SW 1271 (cell line): ENCODE data around the gene POLD2.

Experiments used
- DNase-seq, 2 experiments: peaks; one replicate each; lab custom pipeline; 2025; lab: John Stamatoyannopoulos, UW

POLD2 gene

GRCh38 chr7:44081266-44081748, 42.0 kb downstream of the POLD2 start:
- DNase-seq = no peak

GRCh38 chr7:44080686-44081265, 42.6 kb downstream of the POLD2 start:
- no peak for DNase-seq

DNA sequence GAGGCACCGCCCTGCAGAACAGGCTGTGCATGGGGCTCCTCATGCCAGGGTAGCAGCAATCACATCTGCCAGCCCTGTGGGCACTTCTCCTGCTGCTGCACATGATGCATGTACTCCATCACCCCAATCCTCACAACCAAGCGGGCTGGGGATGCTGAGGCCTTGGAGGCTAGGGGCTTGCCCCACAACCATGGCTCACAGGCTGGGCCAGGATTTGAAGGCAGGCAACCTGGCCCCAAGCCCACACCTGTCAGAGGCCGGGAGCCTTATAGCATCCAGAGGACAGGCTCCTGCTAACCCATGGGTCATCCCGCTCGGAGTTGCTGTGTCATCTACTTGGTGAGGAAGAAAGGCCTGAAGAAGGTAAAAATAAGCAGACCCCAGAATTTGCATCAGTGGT, 43.2 kb downstream of the POLD2 start:
- no peak for DNase-seq

GRCh38 chr7:44079331-44080021, 43.9 kb downstream of the POLD2 start:
- no peak for DNase-seq

DNA sequence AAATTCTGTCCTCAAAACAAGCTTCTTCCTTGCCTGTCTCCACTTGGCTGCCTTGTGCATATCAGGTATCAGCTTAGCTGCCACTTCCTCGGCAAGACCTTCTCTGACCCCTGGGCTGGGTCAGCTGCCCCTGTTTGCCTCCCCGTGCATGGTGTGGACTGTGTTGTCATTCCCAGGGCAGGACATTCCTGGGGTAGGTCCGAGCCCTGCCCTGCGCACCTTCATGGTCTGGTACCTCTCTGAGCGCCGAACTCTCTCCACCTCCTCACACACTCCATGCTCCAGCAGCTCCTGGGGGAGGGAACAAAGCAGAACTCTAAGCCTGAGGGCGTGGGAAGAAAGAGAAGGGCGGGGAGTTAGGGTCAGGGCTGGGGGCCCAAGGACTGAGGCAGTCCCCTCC, 44.8 kb downstream of the POLD2 start:
- no peak for DNase-seq

DNA sequence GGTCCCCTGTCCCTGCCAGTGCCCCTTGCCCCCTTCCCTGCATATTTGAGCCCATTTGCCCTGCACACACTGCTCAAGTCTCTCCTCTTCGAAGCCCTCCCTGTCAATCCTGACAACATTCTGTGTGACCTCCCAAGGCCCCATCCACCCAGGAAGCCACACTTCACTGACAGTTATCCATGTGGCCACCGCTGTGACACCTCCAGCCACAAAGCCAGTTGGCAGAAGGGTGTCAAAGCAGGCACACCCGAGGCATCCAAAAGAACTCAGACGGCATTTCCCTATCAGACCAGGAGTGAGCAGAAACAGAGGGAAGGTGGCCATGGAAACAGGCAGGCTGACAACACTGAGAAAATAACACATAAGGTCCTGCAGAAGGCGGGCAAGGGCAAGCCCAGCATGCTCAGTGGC, 45.7 kb downstream of the POLD2 start:
- DNase-seq = no peak

- DNase-seq = no peak
Observed at GRCh38 chr7:44077061-44077460, 46.3 kb downstream of the POLD2 start.

GRCh38 chr7:44076101-44076895, 47.0 kb downstream of the POLD2 start:
- DNase-seq = no peak

DNA sequence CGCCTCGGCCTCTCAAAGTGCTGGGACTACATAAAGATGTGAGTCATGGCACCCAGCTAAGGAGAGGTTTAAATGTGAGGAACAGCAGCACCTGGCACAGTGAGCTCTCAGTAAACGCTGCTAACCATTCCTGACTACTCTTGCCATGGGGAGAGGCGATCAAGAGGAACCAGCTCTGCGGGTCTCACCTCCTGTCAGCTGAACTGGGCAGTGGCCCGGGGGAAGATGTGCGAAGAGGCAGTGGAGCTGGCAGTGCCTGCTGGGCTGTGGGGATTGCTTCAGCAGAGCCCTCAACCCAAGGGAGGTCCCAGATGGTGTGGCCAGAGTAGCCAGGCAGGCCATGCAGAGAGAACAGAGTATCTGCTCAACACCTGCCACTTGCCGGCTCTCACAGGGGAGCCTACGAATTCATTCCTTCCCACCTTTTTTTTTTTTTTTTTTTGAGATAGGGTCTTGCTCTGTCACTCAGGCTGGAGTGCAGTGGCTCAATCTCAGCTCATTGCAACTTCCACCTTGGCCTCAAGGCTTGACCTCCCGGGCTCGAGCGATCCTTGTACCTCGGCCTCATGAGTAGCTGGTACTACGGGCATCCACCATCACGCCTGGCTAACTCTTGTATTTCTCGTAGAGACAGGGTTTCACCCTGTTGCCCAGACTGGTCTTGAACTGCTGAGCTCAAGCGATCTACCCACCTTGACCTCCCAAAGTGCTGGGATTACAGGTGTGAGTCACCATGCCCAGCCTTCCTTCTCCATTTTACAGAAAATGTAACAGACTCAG, 47.9 kb downstream of the POLD2 start:
- no peak for DNase-seq

- DNase-seq = no peak
Observed at GRCh38 chr7:44074349-44074695, 49.0 kb downstream of the POLD2 start.

DNA sequence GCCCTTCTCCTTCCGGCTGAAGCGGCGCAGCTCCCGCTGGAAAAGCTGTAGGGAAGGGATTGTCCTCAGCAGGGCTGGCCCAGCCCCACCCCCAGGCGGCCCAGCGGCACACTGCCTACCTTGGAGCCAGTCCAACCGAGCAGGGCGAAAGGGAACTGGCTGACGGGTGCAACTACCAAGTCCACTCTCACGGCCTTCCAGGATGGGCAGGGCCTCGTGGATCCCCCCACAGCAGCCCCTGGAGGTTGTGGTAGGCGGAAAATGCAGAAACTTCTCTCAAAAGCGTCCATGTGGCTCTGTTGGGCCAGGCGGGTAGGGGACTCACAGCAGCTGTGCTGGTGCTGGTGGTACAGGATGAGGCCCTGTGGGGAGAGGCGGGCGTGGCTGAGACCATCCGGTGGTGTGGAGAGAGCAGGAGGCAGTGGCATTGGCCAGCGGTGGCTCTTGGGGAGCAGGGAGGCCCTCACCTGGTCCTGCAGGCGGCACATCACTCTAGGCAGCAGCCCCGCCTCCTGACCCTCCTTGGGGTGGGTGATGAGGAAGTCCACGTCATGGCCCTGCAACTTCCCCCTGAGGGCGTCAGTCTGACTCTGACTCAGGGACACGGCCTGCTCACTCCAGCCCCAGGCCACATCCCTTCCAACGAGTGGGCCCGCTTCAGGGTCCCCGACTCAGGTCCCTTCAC, 49.5 kb downstream of the POLD2 start:
- no peak for DNase-seq

GRCh38 chr7:44072364-44073231, 50.8 kb downstream of the POLD2 start:
- peak; percentile 53 to 60 for DNase-seq

DNA sequence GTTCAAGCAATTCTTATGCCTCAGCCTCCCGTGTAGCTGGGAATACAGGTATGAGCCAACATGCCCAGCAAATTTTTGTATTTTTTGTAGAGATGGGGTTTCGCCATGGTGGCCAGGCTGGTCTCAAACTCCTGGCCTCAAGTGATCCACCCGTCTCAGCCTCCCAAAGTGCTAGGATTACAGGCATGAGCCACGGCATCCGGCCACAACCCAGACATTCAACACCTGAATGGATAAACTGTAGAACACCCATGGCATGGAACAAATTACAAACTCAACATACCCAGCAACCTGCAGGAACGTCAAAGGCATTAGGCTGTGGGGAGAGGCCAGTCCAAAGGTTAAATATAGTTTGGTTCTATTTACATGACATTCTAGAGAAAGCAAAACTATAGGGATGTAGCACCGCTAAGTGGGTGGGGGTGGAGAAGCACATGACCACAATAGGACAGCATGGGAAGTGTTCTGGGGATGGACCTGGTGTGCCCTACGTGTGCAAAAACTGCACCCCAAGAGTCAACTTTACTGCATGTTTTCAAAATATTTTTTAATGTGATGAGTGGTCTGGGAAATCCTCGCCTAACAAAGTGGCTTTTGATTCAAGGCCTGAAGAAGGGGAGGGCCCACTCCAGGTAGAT, 51.5 kb downstream of the POLD2 start:
- no peak for DNase-seq

- no peak for DNase-seq
Observed at GRCh38 chr7:44068054-44068453, 55.3 kb downstream of the POLD2 start.

GRCh38 chr7:44067064-44067951, 56.0 kb downstream of the POLD2 start:
- no peak for DNase-seq

- no peak for DNase-seq
Observed at GRCh38 chr7:44066494-44067063, 56.8 kb downstream of the POLD2 start.

- no peak for DNase-seq
Observed at GRCh38 chr7:44066111-44066460, 57.3 kb downstream of the POLD2 start.

DNA sequence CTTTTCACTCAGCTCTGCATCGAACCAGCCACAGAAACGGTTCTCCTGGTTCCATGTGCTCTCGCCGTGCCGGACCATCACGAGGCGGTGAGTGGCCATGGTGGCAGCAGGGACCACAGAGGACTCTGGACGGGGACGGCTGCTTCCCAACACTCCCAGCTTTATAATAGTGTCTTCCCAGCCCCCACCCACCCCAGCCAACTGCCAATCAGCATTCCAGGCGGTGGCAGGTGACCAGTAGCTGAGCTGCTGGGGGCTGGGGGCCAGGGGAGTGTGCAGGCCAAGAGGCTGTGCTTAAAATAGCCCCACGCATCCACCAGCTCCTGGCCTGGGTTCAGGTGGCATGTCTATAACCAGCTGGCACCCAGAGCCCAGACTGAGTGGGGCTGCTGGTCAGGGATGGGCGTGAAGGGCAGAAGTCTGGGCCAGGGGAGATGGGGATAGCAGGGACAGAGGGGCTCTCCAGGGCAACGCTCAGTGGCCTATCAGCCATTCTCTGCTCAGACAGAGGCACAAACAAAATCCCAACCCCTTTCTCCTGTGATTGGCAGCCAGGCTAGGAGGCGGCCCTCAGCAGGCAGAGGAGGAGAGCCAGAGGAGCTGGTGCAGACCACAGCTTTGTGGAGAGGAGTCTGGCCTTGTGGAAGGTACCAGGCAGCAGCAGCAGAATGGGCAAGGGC, 57.8 kb downstream of the POLD2 start, which contains the start of gene PGAM2:
Gene PGAM2 (minus strand): TSS at position 137 of the 680 bp plus-strand sequence. CDS start 38 bp downstream, at position 99.
- DNase-seq = no peak
